ENCODE data around the gene SCIN. TPM values are rescaled to one million over a fixed set of nuclear protein-coding genes. Genes with fewer than 3 reads are reported as not detected.
A peak's percentile ranks its signal among the peaks of the same experiment; 100 is the strongest.
"Not testable (repeated sequence)": the region's sequence is repeated elsewhere in the genome, so short reads cannot be mapped to it uniquely, and the experiment has no call there.

Gene SCIN
- total RNA-seq, 3 donors from 2014 or later (not counting 1 experiment from before 2014, with no cell fraction given): 0.08 TPM; not detected in 2

DNA sequence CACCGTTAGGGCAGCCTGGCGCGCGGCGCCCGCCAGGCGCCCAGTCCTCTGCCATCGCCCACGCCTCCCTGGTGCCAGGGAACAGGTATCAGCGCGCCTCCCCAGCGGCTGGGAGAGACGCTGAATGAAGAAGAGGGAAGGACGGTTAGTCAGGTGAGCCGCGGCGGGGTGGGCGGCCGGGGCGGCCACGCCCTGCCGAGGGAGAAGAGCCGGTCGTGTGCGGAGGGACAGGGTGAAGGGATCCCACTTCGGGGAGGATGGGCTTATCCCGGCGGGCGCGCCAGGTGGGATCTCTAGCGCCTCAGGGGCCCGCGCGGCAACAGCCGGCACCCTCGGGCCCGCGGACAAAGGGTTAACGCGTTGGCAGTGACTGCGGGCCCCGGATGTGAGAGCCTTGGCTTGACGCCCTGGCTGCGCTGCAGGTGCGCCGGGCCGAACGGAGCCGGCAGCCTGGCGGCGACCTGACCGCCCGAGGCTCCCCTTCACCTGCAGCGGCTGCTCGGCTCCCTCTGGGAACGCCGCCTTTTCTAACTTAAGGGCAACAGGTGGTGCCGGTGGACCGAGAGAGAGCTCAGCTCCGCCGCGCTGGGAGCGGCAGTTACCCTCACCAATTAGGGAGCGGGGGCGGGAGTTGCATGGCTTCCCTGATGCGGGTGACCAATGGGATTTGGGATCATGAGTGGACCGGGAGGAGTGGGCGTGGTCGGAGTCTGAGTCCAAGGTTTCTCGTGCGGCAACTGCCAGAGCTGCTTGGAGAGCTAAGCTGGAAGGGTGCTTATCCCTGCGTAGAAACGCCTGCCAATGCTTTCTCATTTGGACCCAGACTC is 116.6 kb downstream of the SCIN start, which contains the start of gene ARL4A:
Gene ARL4A, plus strand, starts transcription at position 743 of the 827 bp plus-strand sequence. CDS start 622 bp downstream, outside the sequence.
- Mint-ChIP-seq H3K36me3 (no peaks in the 10 kb centered on the region), H3K4me1 (peaks cover 17 to 28% of the 10 kb centered on the region in 2 donors), H3K27ac (peak within 1 kb of the TSS; percentile 96 to 99), H3K27me3 (ENCODE audit: low read depth in 2 of 2) (no peaks in the 10 kb centered on the region), H3K9me3 (peaks cover 0 to 2% of the 10 kb centered on the region in 2 donors), H3K4me3 (peak within 1 kb of the TSS; percentile 90)
- peak within 1 kb of the TSS; percentile 97 for H3K27ac ChIP-seq (ENCODE audit: low read length)
- TF ChIP-seq, protein P1, sequence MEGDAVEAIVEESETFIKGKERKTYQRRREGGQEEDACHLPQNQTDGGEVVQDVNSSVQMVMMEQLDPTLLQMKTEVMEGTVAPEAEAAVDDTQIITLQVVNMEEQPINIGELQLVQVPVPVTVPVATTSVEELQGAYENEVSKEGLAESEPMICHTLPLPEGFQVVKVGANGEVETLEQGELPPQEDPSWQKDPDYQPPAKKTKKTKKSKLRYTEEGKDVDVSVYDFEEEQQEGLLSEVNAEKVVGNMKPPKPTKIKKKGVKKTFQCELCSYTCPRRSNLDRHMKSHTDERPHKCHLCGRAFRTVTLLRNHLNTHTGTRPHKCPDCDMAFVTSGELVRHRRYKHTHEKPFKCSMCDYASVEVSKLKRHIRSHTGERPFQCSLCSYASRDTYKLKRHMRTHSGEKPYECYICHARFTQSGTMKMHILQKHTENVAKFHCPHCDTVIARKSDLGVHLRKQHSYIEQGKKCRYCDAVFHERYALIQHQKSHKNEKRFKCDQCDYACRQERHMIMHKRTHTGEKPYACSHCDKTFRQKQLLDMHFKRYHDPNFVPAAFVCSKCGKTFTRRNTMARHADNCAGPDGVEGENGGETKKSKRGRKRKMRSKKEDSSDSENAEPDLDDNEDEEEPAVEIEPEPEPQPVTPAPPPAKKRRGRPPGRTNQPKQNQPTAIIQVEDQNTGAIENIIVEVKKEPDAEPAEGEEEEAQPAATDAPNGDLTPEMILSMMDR (IDR thresholded peaks at IDR 0.05): peak; percentile 60
- intact Hi-C loops (cut with micrococcal nuclease): loop anchor here (1.0 to 5.0 kb wide), 3 partner anchors 430 to 1165 kb away; partner anchors contain the start of gene TMEM106B
- no peaks in the 10 kb centered on the region for H3K36me3 ChIP-seq (ENCODE audit: control insufficient read depth, insufficient read depth, low read length)
- under 1% methylated on average over 73 of the region's 73 CpGs for WGBS (ENCODE audit: insufficient coverage)
- no peaks in the 10 kb centered on the region for H3K27me3 ChIP-seq (ENCODE audit: control insufficient read depth, insufficient read depth, low read length)
- peak within 1 kb of the TSS; percentile 84 for H3K4me3 ChIP-seq (ENCODE audit: low read length)
- ATAC-seq (peak; percentile 34 to 58 (median 43)), DNase-seq (peak; percentile 75 to 93)
- H3K9me3 ChIP-seq (ENCODE audit: control insufficient read depth, insufficient read depth, low read length): no peaks in the 10 kb centered on the region
- peaks cover 16% of the 10 kb centered on the region for H3K4me1 ChIP-seq (ENCODE audit: control insufficient read depth, insufficient read depth, low read length)

DNA sequence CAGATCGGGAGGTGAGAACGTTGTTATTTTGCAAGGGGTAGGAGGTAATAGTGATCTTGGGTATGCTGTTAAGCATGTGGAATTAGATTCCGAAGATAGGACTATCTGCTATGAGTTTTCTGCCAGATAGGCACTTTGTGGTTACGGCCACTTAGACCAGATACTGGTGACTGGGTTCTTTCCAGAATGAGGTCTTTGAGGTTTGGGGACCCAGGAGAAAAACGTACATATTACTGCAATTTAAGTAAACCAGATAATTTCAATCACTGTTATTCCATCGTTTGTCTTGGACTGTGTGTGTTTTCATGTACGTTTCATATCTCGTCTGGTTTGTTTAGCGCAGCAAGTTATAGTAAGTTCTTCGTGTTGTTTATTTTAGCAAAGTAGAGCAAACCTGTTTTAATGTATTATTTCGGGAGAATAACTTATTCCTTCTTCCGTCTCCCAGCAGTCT is 117.2 kb downstream of the SCIN start:
- peak overlapping the region; percentile 90 for H3K4me3 Mint-ChIP-seq
- Histone ChIP-seq H3K9me3 (ENCODE audit: control insufficient read depth, insufficient read depth, low read length) (no peaks in the 10 kb centered on the region), H3K36me3 (ENCODE audit: control insufficient read depth, insufficient read depth, low read length) (no peaks in the 10 kb centered on the region), H3K4me3 (ENCODE audit: low read length) (peak overlapping the region; percentile 84), H3K27ac (ENCODE audit: low read length) (peak overlapping the region; percentile 97), H3K27me3 (ENCODE audit: control insufficient read depth, insufficient read depth, low read length) (no peaks in the 10 kb centered on the region), H3K4me1 (ENCODE audit: control insufficient read depth, insufficient read depth, low read length) (peaks cover 16% of the 10 kb centered on the region)
- H3K9me3 Mint-ChIP-seq: peaks cover 0 to 2% of the 10 kb centered on the region in 2 donors
- DNase-seq: no peak
- peaks cover 17 to 28% of the 10 kb centered on the region in 2 donors for H3K4me1 Mint-ChIP-seq
- H3K27ac Mint-ChIP-seq: peak overlapping the region; percentile 96 to 99
- TF ChIP-seq, protein P1 (IDR thresholded peaks at IDR 0.05): no peak
- ATAC-seq: no peak
- H3K27me3 Mint-ChIP-seq (ENCODE audit: low read depth in 2 of 2): no peaks in the 10 kb centered on the region
- H3K36me3 Mint-ChIP-seq: no peaks in the 10 kb centered on the region
- WGBS (ENCODE audit: insufficient coverage): 25% methylated on average over 8 of the region's 12 CpGs
- intact Hi-C loops (cut with micrococcal nuclease): loop anchor here (5.0 kb wide), 2 partner anchors 475 to 1165 kb away; partner anchors contain the start of gene TMEM106B

DNA sequence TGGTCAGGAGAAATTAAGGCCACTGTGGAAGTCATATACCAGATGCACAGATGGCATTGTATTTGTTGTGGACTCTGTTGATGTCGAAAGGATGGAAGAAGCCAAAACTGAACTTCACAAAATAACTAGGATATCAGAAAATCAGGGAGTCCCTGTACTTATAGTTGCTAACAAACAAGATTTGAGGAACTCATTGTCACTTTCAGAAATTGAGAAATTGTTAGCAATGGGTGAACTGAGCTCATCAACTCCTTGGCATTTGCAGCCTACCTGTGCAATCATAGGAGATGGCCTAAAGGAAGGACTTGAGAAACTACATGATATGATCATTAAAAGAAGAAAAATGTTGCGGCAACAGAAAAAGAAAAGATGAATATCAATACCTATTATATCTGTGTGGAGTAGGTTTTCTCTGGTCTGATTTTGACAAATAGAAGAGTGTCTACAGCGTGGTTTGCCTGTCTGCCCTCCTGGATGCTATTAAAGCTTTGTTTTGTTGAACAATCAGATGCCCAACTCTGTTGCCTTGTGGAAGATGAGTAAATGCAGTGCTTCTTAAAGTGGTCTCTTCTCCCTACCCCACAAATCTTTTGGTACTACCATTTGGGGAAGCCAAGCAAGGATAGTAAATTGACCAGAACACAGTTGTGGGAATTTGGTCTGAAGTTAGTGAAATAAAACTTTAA is 118.1 kb downstream of the SCIN start:
- peaks cover 16% of the 10 kb centered on the region for H3K4me1 ChIP-seq (ENCODE audit: control insufficient read depth, insufficient read depth, low read length)
- H3K4me3 Mint-ChIP-seq; H3K27me3 ChIP-seq (ENCODE audit: control insufficient read depth, insufficient read depth, low read length); DNase-seq; H3K27me3 Mint-ChIP-seq (ENCODE audit: low read depth in 2 of 2); H3K36me3 Mint-ChIP-seq; H3K9me3 Mint-ChIP-seq; H3K9me3 ChIP-seq (ENCODE audit: control insufficient read depth, insufficient read depth, low read length); H3K27ac ChIP-seq (ENCODE audit: low read length); H3K4me3 ChIP-seq (ENCODE audit: low read length); H3K36me3 ChIP-seq (ENCODE audit: control insufficient read depth, insufficient read depth, low read length); ATAC-seq: not testable (repeated sequence)
- intact Hi-C loops (cut with micrococcal nuclease): loop anchor here (5.0 kb wide), 2 partner anchors 476 to 1164 kb away; partner anchors contain the start of gene TMEM106B
- Mint-ChIP-seq H3K4me1 (peaks cover 17 to 28% of the 10 kb centered on the region in 2 donors), H3K27ac (peak overlapping the region; percentile 96 to 99)
- no CpG with 5 or more reads among the region's 3 CpGs for WGBS (ENCODE audit: insufficient coverage)
